ENCODE results near the gene SNRNP35.

- TF ChIP-seq JUND (IDR thresholded peaks at IDR 0.05) (no peak), CTCF (IDR thresholded peaks at IDR 0.05; ENCODE audit: low read depth, low read length, missing input control) (no peak), TAF1 (conservative IDR thresholded peaks at IDR 0.05) (no peak), HNF4G (IDR thresholded peaks at IDR 0.05) (no peak), MAX (IDR thresholded peaks at IDR 0.05) (no peak), ZBTB33 (IDR thresholded peaks at IDR 0.05) (no peak), RAD21 (IDR thresholded peaks at IDR 0.05) (no peak)
- TF ChIP-seq, protein P1, sequence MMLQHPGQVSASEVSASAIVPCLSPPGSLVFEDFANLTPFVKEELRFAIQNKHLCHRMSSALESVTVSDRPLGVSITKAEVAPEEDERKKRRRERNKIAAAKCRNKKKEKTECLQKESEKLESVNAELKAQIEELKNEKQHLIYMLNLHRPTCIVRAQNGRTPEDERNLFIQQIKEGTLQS (IDR thresholded peaks at IDR 0.05), result no peak
- TF ChIP-seq, protein P2, sequence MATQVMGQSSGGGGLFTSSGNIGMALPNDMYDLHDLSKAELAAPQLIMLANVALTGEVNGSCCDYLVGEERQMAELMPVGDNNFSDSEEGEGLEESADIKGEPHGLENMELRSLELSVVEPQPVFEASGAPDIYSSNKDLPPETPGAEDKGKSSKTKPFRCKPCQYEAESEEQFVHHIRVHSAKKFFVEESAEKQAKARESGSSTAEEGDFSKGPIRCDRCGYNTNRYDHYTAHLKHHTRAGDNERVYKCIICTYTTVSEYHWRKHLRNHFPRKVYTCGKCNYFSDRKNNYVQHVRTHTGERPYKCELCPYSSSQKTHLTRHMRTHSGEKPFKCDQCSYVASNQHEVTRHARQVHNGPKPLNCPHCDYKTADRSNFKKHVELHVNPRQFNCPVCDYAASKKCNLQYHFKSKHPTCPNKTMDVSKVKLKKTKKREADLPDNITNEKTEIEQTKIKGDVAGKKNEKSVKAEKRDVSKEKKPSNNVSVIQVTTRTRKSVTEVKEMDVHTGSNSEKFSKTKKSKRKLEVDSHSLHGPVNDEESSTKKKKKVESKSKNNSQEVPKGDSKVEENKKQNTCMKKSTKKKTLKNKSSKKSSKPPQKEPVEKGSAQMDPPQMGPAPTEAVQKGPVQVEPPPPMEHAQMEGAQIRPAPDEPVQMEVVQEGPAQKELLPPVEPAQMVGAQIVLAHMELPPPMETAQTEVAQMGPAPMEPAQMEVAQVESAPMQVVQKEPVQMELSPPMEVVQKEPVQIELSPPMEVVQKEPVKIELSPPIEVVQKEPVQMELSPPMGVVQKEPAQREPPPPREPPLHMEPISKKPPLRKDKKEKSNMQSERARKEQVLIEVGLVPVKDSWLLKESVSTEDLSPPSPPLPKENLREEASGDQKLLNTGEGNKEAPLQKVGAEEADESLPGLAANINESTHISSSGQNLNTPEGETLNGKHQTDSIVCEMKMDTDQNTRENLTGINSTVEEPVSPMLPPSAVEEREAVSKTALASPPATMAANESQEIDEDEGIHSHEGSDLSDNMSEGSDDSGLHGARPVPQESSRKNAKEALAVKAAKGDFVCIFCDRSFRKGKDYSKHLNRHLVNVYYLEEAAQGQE (IDR thresholded peaks at IDR 0.05), result no peak
Measured at GRCh38 chr12:123474485-123475245, 16.7 kb downstream of the SNRNP35 start.
